A549 (cell line): ENCODE measurements around the gene CHTOP. TPM values are rescaled to one million over a fixed set of nuclear protein-coding genes. Genes with fewer than 3 reads are reported as not detected.

Source experiments
- ATAC-seq, 2 experiments: fragments of 200-7000 bp in 1 of 2; fragments of >200 bp in 1 of 2; cut with Nextera tagmentation in 1 of 2; cut with Tn5 transposase in 1 of 2; 3 replicates each; pipeline versions ENCODE4 v1.8.0 to v1.9.1; 2018 to 2020; ENCODE audit warnings: mild to moderate bottlenecking in 1 of 2, moderate library complexity in 1 of 2
- CTCF ChIA-PET: fragments of 300-600 bp; sonication (Branson Sonifier 250); formaldehyde crosslinking; extraction: SDS; loops from one replicate; lab custom pipeline; 2021; ENCODE audit warnings: antibody characterized with exemption, inconsistent platforms; lab: Yijun Ruan, JAX
- POLR2A ChIA-PET: fragments of 350-600 bp; formaldehyde crosslinking; extraction: SDS; loops from one replicate; lab custom pipeline; 2021; ENCODE audit warnings: antibody characterized with exemption, inconsistent platforms; lab: Yijun Ruan, JAX
- DNase-seq, 2 experiments: peaks; one replicate each; pipeline versions ENCODE4 v3.0.0 to v3.0.0-alpha.2; 2011 to 2016; ENCODE audit warnings: low read depth in 1 of 2, low spot score in 1 of 2
- FAIRE-seq: peaks from 2 replicates; lab custom pipeline; 2011; peaks lifted over from hg19 to GRCh38; lab: Jason Lieb, UNC
- H3K27ac ChIP-seq, 2 experiments: fragments of >200 bp; sonication (Bioruptor Twin); formaldehyde crosslinking; 3 replicates each; pipeline ENCODE4 v1.5.1; 2016 to 2017
- H3K4me1 ChIP-seq: fragments of >200 bp; sonication (Bioruptor Twin); formaldehyde crosslinking; 3 replicates; pipeline ENCODE4 v1.6.1; 2016
- H3K4me2 ChIP-seq: fragments of >200 bp; sonication (Bioruptor Twin); formaldehyde crosslinking; 3 replicates; pipeline ENCODE4 v1.6.1; 2016
- H3K4me3 ChIP-seq: fragments of >200 bp; sonication (Bioruptor Twin); formaldehyde crosslinking; 3 replicates; pipeline ENCODE4 v1.5.1; 2016
- H3K9me3 ChIP-seq: fragments of >200 bp; sonication (Bioruptor Twin); formaldehyde crosslinking; 3 replicates; pipeline ENCODE4 v1.6.1; 2016
- CHD2 ChIP-seq: fragments of 150-350 bp; IDR thresholded peaks from 2 replicates; pipeline ENCODE4 v1.6.1; 2014; ENCODE audit warnings: low read length; ENCODE audit not compliant: partially characterized antibody
- FOSB ChIP-seq: fragments of 250-450 bp; sonication (Bioruptor Pico); IDR thresholded peaks from 2 replicates; pipeline ENCODE4 v1.5.0; 2020; ENCODE audit warnings: mild to moderate bottlenecking, moderate library complexity
- FOSL2 ChIP-seq, 2 experiments: fragments of 450-650 bp in 1 of 2; fragments of >200 bp in 1 of 2; sonication (Bioruptor Twin) in 1 of 2; formaldehyde crosslinking; IDR thresholded peaks; 2 replicates each; pipeline versions ENCODE4 v1.5.0 to v1.6.1; 2016 to 2020; ENCODE audit warnings: mild to moderate bottlenecking in 1 of 2, moderate library complexity in 1 of 2
- HOXB5 ChIP-seq: fragments of 250-450 bp; sonication (Bioruptor Pico); IDR thresholded peaks from 2 replicates; pipeline ENCODE4 v1.5.0; 2020; ENCODE audit warnings: mild to moderate bottlenecking, moderate library complexity
- JUN ChIP-seq, 2 experiments: fragments of >200 bp; sonication (Bioruptor Twin); formaldehyde crosslinking; IDR thresholded peaks; 2 replicates in 1 of 2; 3 replicates in 1 of 2; pipeline ENCODE4 v1.6.1; 2016 to 2017
- MAFK ChIP-seq: fragments of 450-650 bp; IDR thresholded peaks from 2 replicates; pipeline ENCODE4 v1.6.1; 2014; ENCODE audit not compliant: partially characterized antibody
- NR3C1 ChIP-seq: fragments of >200 bp; sonication (Bioruptor Twin); formaldehyde crosslinking; IDR thresholded peaks from 3 replicates; pipeline ENCODE4 v1.6.1; 2017
- PBX3 ChIP-seq: IDR thresholded peaks from 2 replicates; pipeline ENCODE4 v1.6.1; 2012
- PHF8 ChIP-seq: fragments of 200-600 bp; sonication (generic); IDR thresholded peaks from 2 replicates; pipeline ENCODE4 v1.6.1; 2016; ENCODE audit warnings: low read depth, mild to moderate bottlenecking, antibody characterized with exemption, moderate library complexity, borderline replicate concordance
- POLR2A ChIP-seq: IDR thresholded peaks from 2 replicates; pipeline ENCODE4 v1.6.1; 2012; ENCODE audit warnings: mild to moderate bottlenecking, low read length
- POLR2AphosphoS2 ChIP-seq: conservative IDR thresholded peaks from 2 replicates; pipeline ENCODE4 v1.6.1; 2012; ENCODE audit warnings: low read length, improper control_type of control experiment, inconsistent platforms
- RCOR1 ChIP-seq: fragments of 150-350 bp; IDR thresholded peaks from 2 replicates; pipeline ENCODE4 v1.6.1; 2014; ENCODE audit warnings: antibody characterized with exemption, low read length, low read depth
- ZFP36 ChIP-seq: fragments of 450-650 bp; IDR thresholded peaks from 2 replicates; pipeline ENCODE4 v1.6.1; 2014; ENCODE audit warnings: borderline replicate concordance; ENCODE audit not compliant: partially characterized antibody
- WGBS: methylation state at CpG from one replicate; pipeline ENCODE4 v1.1.6; 2017; ENCODE audit errors: missing lambda C conversion rate; 5-methylcytosine and 5-hydroxymethylcytosine counted together
- polyA plus RNA-seq, 4 experiments: library from polyadenylated mRNA; depleted of rRNA in 3 of 4; stranded (reverse); fragments of >200 nt; fragmentation: RNase III in 1 of 4; extraction: RNeasy Plus Mini Kit Qiagen cat#74134 plus additional on column Dnase treatment in 1 of 4; gene quantifications; 2 replicates in 3 of 4; 3 replicates in 1 of 4; pipeline ENCODE4 v1.2.3, GENCODE V29; 2011 to 2017
- TF ChIP-seq, protein P1 (sequence below): fragments of 450-650 bp; IDR thresholded peaks from 2 replicates; pipeline ENCODE4 v1.6.1; 2014; ENCODE audit warnings: antibody characterized with exemption
- TF ChIP-seq, protein P2 (sequence below): IDR thresholded peaks from 2 replicates; pipeline ENCODE4 v1.6.1; 2012

CHTOP gene
- polyA plus RNA-seq, 2 of the 4 experiments (the other 2 are of a cell fraction): 79.2 to 98.1 TPM

DNA sequence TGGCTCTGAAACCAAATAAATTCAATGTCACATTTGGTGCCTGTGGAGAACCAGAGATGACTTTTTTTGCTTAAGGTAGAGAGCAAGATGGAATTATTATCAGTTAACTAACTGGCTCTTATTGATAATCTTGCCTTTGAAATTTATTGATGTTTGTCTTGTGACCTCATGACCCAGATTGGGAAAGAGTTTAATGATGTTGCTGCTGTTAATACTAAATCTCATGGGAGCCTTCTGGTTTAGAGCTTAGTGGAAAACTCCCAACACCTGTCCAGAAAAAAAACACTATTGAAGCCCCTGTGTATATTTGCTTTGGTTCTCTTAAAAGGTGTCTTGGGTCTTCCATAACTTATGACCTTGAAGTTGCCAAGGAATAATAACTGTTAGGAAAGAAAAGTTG lies 9.9 kb downstream of the CHTOP start:
- no peak for ATAC-seq
- Histone ChIP-seq H3K4me2 (no peak overlapping the region), H3K4me3 (no peak overlapping the region), H3K27ac (no peak overlapping the region), H3K4me1 (peaks cover 5% of the 10 kb centered on the region; the same call in 1 of the 3 replicates), H3K9me3 (no peaks in the 10 kb centered on the region)
- no peak for DNase-seq
- no peak for TF ChIP-seq NR3C1
- CTCF ChIA-PET: interaction anchor here (0.5 to 6.3 kb wide), 13 partner anchors 7 to 292 kb away, joined by 3 to 35 read pairs (median 3); partner anchors contain the start of genes CHTOP, S100A1 and S100A13
- FAIRE-seq: no peak
- POLR2A ChIA-PET: interaction anchor here (2.1 to 5.1 kb wide), 2 partner anchors 9 kb away, joined by 5 to 48 read pairs; partner anchors contain the start of gene CHTOP

GRCh38 chr1:153646672-153647345 lies 12.9 kb downstream of the CHTOP start:
- H3K4me1 ChIP-seq: peaks cover 5% of the 10 kb centered on the region; the same call in 1 of the 3 replicates
- no peak for TF ChIP-seq CHD2
- peak; percentile 74; the same call in 1 of the 2 replicates for TF ChIP-seq POLR2AphosphoS2
- no peak for TF ChIP-seq RCOR1
- TF ChIP-seq, all 56 proteins: peak for 1
- FAIRE-seq (no peak), DNase-seq (no peak), ATAC-seq (peak; percentile 2 to 11; a peak in 4 of 6 replicates)
- 96% methylated on average over 5 of the region's 5 CpGs for WGBS
- H3K27ac ChIP-seq: no peak overlapping the region
- CTCF ChIA-PET: interaction anchor here (1.0 to 6.3 kb wide), 7 partner anchors 9 to 137 kb away, joined by 3 to 35 read pairs (median 5); partner anchors contain the start of genes CHTOP, S100A1 and S100A13
- H3K4me2 ChIP-seq: no peak overlapping the region
- no peak overlapping the region for H3K4me3 ChIP-seq
- H3K9me3 ChIP-seq: no peaks in the 10 kb centered on the region
- POLR2A ChIA-PET: interaction anchor here (0.8 to 5.1 kb wide), 3 partner anchors 12 to 74 kb away, joined by 6 to 48 read pairs (median 6); partner anchors contain the start of gene CHTOP

DNA sequence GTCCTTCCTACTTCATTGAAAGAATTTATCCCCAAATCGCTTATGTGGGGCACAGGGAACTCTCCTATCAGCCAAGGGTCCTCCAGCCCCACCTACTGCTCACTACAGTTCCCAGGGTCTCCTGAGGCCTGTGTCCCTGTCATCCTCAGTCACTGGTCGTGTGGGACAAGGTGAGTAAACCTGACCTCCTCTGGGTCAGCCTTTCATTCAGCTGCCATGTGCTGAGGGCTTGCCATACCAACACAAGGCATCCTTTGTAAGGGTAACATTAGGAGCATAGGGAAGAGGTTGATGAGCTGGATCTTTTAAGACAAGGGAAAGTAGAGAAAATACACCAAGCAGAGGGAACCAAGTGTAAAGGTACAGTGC lies 13.5 kb downstream of the CHTOP start:
- no peak overlapping the region for H3K27ac ChIP-seq
- no peak for FAIRE-seq
- TF ChIP-seq POLR2AphosphoS2: peak; percentile 31; the same call in 1 of the 2 replicates
- TF ChIP-seq PBX3: no peak
- TF ChIP-seq FOSL2 (IDR thresholded peaks at IDR 0.05): no peak
- no peak for TF ChIP-seq FOSL2 (CRISPR knock-in tag; IDR thresholded peaks at IDR 0.05)
- no peak for TF ChIP-seq POLR2A
- TF ChIP-seq, protein P1, sequence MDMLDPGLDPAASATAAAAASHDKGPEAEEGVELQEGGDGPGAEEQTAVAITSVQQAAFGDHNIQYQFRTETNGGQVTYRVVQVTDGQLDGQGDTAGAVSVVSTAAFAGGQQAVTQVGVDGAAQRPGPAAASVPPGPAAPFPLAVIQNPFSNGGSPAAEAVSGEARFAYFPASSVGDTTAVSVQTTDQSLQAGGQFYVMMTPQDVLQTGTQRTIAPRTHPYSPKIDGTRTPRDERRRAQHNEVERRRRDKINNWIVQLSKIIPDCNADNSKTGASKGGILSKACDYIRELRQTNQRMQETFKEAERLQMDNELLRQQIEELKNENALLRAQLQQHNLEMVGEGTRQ: no peak
- TF ChIP-seq MAFK: no peak
- TF ChIP-seq PHF8: no peak
- TF ChIP-seq, protein P2, sequence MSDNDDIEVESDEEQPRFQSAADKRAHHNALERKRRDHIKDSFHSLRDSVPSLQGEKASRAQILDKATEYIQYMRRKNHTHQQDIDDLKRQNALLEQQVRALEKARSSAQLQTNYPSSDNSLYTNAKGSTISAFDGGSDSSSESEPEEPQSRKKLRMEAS: no peak
- 0 out of 2 replicates have a peak, but pooled peaks have one; percentile 20 for TF ChIP-seq HOXB5
- TF ChIP-seq CHD2: peak; percentile 9
- TF ChIP-seq JUN (IDR thresholded peaks at IDR 0.05): 0 out of 5 replicates have a peak, but pooled peaks of 1 of the 2 experiments have one; percentile 27
- TF ChIP-seq, all 56 proteins: peak for 4
- DNase-seq (peak in 1 of 2 experiments; percentile 17), ATAC-seq (peak; percentile 19; a peak in 4 of 6 replicates)
- CTCF ChIA-PET: interaction anchor here (1.0 to 6.3 kb wide), 8 partner anchors 9 to 138 kb away, joined by 3 to 35 read pairs (median 5); partner anchors contain the start of genes CHTOP, S100A1 and S100A13
- Histone ChIP-seq H3K9me3 (no peaks in the 10 kb centered on the region), H3K4me2 (no peak overlapping the region), H3K4me3 (no peak overlapping the region), H3K4me1 (peaks cover 5% of the 10 kb centered on the region; the same call in 1 of the 3 replicates)
- 72% methylated on average over 2 of the region's 2 CpGs for WGBS
- POLR2A ChIA-PET: interaction anchor here (0.8 to 5.1 kb wide), 7 partner anchors 9 to 75 kb away, joined by 3 to 48 read pairs (median 4); partner anchors contain the start of genes CHTOP, ILF2 and S100A13

DNA sequence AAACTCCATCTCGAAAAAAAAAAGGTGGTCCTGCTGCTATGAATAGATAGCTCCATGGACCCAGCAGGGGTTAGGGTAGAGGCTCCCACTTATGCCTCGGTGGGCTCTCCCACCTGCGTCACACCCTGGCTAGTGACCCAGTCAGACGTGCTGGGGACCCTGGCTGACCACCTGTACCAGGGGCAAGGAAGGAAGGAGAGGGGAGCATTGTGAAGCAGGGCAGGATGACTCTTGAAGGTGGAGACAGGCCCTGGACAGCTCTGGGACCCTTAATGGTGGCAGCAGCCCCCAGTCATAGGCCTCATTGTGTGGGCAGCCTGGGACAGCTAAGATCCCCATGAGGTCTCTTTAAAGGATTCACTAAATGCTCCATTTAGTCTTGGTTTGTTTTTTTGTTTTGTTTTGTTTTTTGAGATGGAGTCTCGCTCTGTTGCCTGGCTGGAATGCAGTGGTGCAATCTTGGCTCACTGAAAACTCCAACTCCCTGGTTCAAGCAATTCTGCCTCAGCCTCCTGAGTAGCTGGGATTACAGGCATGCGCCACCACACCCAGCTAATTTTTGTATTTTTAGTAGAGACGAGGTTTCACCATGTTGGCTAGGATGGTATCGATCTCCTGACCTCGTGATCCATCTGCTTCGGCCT lies 14.3 kb downstream of the CHTOP start:
- ATAC-seq (peak in 1 of 2 experiments; percentile 38; a peak in 3 of 6 replicates), FAIRE-seq (no peak), DNase-seq (no peak)
- H3K4me2 ChIP-seq: no peak overlapping the region
- H3K27ac ChIP-seq: no peak overlapping the region
- TF ChIP-seq ZFP36 (no peak), NR3C1 (no peak), POLR2A (no peak), FOSB (0 out of 2 replicates have a peak, but pooled peaks have one; percentile 38)
- ChIA-PET CTCF (interaction anchor here (0.6 to 6.3 kb wide), 11 partner anchors 8 to 480 kb away, joined by 3 to 35 read pairs (median 4); partner anchors contain the start of genes CHTOP, S100A1 and S100A13), POLR2A (interaction anchor here (0.8 to 1.6 kb wide), 7 partner anchors 8 to 76 kb away, joined by 3 to 11 read pairs (median 4); partner anchors contain the start of genes CHTOP, ILF2 and S100A13)
- 84% methylated on average over 10 of the region's 10 CpGs for WGBS
- H3K4me3 ChIP-seq: no peak overlapping the region
- peaks cover 11% of the 10 kb centered on the region; the same call in 2 of the 3 replicates for H3K4me1 ChIP-seq
- no peaks in the 10 kb centered on the region for H3K9me3 ChIP-seq
